HG02763 (cell line): ENCODE data around the gene MAD1L1.

Source experiments
- ATAC-seq: cut with Tn5 transposase; IDR thresholded peaks from one replicate; pipeline ENCODE4 v1.9.1; 2021; ENCODE audit warnings: mild to moderate bottlenecking, moderate library complexity; ENCODE audit not compliant: unreplicated experiment

Gene MAD1L1

DNA sequence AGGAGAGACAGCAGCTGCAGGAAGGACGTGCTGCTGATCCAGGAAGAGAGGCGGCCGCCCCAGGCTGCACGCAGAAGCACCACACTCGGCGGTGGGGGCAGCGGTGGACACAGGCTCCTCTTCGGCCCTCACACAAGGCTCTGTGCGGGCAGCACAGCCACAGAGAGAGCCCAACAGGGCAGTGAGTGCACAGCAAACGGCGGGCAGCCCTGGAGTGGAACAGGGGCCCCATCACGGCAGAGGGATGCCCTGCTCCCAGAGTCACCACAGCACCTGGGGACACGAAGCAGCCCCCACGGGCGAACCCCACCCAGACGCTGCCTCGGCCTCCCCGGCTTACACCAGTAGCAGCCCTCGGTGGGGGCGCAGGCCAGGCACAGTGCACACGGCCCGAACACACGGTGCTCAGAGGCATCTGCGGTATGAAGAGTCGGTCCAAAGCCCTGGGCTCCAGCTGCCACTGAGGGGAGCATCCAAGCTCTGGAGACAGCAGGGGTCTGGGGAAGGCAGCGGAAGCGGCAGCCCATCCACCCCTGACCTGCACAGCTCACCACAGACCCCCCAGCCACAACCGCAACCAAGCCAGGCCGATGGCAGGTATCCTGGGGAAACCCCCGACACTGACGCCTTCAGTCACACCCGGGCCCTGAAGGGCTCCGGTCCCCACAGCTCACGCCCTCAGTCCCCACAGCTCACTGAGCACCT lies 26.1 kb upstream of the MAD1L1 start:
- ATAC-seq = peak; percentile 55

GRCh38 chr7:2257651-2258050 lies 24.9 kb upstream of the MAD1L1 start:
- no peak for ATAC-seq

DNA sequence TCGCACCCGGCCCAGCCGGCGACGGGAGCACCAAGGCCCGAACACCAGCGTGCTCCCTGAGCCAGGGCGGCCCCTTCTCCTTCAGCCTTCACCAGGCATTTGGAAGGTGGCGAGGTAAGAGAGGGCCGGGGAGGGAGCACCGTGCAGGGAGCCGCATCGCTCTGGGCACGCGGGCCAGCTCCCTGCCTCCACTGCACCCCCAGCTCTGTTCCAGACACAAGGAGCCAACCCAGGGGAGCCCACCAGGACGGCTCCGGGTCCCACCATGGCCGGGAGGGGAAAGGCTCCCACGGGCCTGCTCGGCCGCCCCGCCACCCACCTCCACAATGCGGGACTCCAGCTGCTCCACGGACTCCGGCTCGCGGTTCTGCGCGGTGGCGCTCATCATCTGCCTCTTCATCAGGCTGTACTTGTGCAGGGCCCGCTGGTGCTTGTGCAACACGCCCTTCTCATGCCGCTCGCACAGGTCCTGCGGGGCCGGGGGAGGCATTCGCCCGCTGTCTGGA lies 24.4 kb upstream of the MAD1L1 start:
- ATAC-seq = no peak

- no peak for ATAC-seq
These were observed 23.7 kb upstream of the MAD1L1 start for GRCh38 chr7:2256306-2257045.

GRCh38 chr7:2255145-2256139 lies 22.7 kb upstream of the MAD1L1 start:
- no peak for ATAC-seq

DNA sequence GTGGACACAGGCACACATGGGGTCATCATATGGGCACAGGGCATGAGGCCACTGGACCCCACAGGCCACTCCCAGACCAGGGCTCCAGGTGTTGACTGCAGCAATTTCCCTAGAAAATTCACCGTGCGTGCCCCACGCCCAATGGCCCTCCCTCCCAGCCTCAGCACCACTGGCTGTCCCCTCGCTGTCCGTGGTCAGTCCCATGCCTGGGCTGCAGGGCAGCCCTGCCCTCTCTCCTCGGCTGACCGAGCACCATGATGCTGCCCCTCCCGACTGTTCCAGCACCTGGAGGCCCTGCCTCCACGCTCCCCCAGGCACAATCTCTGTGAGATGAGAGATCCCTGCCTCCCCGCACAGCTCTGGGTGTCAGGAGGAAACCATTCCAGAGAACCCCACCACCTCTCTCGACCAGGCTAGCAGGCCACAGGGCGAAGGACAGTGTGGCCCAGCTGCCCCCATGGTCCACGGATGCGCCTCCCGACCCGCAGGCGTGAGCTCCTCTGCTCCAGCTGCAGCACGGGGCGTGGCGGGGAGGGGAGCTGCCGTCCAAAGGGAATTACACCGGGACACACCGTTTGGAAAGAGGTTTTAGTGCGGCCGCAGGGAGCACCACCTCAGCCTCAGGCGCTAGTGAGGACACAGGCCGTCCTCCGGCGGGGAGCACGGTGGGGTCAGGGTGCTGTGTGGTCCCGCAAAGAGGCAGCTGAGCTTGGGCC lies 21.8 kb upstream of the MAD1L1 start:
- no peak for ATAC-seq

DNA sequence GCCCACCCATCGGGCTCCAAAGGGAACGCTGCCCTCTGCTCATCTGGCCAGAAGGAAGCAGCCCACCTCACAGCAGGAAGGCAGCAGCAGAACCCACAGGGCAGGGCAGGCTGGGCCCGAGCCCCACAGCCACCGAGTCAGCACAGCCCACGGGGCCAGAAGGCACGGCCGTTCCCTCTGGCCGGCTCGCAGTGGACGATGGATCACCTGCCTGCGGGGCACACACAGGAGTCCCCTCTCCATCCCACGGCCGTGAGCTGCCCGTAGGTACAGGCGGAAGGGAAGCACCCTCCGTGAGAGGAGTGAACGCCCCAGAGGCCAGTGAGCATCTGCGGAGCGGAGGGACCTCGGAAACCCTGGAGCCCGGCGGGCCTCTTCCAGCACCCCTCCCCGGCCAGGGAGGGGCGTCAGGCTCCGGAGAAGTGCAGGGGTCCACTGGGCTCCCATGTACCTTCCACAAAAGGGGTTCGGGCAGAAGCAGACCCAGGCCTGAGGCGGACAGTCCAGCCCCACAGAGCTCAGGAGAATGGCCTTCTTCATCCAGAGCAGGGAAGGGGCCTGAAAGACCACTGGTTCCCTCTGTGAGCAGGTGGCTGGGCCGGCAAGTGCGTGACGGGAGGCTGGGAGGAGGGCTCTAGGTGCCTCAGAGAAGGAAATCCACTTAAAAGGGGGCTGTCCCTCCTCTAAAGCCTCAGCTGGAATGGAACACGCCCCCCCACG lies 20.9 kb upstream of the MAD1L1 start:
- no peak for ATAC-seq

- ATAC-seq = no peak
These were observed 20.3 kb upstream of the MAD1L1 start for GRCh38 chr7:2253021-2253420.

GRCh38 chr7:2251841-2252771 lies 19.4 kb upstream of the MAD1L1 start:
- ATAC-seq = no peak

GRCh38 chr7:2251381-2251780 lies 18.6 kb upstream of the MAD1L1 start:
- no peak for ATAC-seq

DNA sequence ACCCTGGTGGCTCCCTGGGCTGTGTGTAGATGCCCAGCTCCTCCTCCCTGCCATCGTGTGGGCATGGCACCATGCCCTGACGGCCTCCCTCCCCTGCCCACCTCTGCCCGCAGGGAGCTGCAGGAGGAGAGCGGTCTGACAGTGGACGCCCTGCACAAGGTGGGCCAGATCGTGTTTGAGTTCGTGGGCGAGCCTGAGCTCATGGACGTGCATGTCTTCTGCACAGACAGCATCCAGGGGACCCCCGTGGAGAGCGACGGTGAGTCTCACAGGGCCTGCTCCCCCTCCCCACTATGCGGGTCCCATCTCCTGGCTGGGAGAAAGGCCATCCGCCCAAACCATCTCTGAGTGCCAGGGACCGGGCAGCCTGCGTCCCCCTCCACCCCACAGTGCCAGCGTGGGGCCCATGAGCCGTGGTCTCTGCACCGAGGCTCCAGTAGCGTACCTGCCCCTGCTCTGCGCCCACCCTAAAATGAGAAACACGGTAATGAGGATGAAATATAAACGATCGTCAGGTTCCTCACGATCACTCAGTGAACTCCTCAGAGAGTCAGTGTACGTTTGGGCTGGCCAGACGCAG lies 17.1 kb upstream of the MAD1L1 start:
- no peak for ATAC-seq

DNA sequence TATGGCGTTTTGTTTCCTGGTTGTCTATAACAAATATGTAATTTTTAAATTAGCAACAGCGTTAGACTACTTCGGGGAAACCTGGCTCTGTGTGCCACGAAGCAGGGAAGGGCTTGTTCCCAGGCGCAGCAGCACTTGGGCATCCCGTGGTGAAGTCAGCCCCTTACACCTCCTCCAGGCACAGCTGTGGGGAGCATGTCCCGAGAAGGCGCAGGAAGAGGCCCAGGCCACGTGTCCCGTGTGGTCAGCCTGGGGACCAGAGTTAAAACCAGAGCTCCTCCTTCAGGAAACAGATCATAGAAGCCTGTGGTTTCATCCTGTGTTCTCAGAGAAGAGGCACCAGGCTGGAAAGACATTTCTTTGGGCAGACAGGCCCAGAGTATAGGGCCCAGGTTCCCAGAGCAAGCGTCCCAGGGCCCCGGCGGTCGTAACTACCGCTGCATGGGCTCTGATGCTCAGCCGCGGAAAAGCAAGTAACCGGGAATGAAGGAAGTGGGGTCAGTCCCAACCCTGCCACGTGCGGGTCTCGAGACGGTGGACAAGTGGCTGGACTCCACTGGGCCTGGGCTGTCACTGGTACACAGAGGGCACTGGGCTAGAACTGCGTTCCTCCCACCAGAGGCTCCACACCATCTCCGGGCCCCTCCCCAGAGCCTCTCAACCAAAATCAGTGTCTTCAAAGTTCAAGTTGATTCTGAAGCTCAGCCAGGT lies 16.4 kb upstream of the MAD1L1 start:
- no peak for ATAC-seq

DNA sequence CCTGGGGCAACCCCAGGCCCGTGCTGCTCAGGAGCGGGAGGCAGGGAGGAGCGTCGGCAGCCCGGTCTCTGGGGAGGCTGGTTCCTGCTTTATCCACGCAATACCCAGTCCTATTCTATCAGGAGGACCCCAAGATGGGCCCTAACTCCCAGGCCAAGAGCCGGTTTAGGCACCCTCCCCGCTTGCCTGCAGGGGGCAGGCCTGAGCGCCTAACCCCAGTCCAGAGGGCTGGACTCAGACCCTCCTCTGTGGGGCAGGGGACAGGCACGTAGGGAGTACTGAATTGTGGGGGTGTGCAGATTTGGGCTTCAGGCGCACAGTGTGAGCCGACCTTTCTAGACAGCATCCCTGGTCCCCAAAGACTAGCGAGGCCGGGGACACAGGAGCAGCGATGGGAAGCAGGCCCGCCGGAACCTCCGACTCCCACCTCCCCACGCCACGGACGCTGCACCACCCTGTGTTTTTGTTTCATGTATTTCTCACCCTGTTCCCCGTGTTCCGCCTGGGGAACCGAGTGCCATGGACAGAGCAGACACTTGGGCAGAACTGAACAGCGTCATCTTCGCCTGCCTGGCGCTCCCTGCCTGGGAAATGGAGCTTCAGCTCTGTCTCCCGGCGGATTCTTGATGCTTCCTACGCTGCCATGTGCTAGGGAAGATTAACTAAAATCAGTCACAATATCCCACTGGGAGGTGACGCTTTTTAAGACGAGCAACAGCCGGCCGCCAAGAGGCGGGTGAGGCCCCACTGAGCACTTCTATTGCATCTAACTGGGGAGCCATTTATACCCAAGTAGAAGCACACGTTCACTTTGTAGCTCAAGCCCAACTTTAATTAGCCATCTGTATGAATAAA lies 14.6 kb upstream of the MAD1L1 start:
- ATAC-seq = no peak

DNA sequence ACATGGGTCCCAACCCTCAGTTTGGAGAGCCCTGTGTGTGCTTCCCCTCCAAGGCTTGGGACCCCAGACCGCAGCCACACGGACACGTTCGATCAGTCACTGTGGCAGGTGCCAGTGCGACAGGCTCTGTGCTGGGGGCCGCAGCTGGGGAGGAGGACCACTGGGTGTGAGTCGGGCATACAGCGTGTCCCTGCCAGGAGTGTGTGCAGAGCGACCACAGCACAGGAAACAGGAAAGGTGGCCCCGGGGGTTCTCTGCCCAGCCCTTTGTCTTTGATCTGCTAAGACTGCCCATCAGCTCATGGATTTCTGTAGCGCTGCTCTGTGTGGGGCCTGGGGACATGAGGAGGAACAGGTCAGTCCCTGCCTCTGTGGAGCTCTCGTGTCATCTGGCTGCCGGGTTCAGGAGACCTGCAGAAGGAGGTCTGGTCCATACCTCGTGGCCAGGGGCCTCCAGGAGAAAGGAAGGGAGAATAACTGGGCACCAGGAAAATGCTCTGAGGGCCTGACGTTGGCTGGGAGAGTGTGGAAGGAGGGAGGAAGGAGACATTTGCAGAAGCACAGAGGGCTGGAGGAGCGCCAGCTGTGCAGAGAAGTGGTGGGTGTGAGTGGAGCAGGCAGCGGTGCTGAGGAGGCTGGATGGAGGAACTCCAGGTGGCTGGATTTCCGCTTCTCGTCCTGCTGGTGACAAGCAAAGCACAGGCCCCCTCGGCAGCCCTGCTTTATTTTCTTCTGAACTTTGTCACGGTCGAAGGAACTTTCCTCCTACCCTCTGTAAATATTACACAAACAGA lies 13.3 kb upstream of the MAD1L1 start:
- no peak for ATAC-seq

GRCh38 chr7:2244404-2244995 lies 11.8 kb upstream of the MAD1L1 start:
- no peak for ATAC-seq

DNA sequence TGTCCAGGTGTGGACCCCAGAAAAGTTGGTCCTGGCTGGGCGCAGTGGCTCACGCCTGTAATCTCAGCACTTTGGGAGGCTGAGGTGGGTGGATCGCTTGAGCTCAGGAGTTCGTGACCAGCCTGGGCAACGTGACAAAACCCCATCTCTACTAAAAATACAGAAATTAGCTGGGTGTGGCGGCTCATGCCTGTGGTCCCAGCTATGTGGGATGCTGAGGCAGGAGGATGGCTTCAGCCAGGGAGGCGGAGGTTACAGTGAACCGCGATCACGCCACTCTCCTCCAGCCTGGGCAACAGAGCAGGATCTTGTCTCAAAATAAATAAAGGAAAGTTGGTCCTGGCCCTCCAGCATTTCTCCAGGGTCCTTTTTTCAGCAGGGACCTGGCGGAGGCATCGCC lies 10.7 kb upstream of the MAD1L1 start:
- ATAC-seq = no peak
